Stimulated activated CD8-positive, alpha-beta memory T cell treated with anti-CD3 and anti-CD28 coated beads, Interleukin-7, amount 100 ng/mL, for 4 hours (primary cell): Measurements from ENCODE around the gene MGME1.

Experiments
- DNase-seq, 2 donors: peaks; one replicate each; pipeline ENCODE4 v3.0.0-alpha.2; 2020; ENCODE audit warnings: low read depth in 2 of 2

MGME1 gene

DNA sequence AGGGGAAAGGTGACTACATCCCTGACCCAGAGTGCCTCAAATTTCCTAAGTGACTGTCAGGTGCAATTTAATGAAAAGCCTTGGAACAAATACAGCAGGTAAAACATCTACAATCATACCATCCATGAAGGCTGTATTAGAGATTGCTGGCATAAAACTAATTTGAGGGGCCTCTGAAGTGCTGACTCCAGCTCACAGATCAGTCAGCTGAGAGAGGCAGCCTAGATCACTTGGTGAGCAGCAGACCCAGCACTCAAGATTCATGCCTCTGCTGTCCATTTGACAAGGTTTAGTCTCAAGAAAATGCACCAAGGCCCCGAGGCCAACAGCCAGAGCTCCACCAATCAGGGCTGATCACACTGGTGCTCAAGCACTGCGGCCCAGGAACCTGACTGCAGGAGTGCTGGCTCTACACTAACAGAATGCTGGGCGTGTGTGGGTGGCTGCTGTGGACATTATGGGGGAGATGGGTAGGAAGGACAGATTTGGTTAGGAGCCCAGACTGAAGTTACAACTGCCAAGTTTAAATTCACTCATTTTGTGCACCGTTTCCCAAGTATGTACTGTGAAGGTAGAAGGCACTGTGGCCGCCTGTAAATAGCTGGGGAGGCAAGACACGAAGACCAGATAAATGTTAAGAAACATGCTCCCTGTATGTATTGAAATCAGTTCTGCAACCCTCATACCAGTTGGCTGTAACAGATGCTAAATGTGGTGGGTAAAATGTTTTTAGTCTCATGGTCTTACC lies 28.4 kb upstream of the MGME1 start:
- DNase-seq: no peak

DNA sequence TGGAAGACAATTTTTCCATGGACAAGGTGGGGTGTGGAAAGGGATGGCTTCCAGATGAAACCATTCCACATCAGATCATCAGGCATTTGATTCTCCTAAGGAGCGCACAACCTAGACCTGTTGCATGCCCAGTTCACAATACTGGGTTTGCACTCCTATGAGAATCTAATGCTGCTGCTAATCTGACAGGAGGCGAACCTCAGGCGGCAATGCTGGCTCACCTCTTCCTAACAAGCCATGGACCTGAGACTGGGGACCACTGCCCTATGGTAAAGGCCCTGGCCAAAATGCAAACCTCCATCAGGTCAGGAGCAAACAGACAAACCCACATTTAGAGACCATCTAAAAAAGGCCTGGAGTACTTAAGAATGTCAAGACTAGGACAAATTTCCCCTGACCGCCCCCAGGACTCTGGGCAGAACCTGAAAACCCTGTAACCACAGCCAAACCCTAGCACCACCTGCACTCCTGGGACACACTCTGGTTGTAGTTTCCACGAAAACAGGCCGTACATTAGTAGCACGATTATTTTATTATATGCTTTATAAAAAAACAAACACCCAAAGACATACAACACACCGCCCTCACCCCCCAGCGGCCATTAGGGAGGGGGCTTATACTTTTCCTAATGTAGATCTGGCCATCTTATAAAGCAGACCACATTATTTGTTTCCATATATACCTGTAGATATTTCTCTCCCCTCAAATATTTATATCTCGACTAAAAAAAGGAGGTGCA lies 27.6 kb upstream of the MGME1 start:
- DNase-seq: no peak

DNA sequence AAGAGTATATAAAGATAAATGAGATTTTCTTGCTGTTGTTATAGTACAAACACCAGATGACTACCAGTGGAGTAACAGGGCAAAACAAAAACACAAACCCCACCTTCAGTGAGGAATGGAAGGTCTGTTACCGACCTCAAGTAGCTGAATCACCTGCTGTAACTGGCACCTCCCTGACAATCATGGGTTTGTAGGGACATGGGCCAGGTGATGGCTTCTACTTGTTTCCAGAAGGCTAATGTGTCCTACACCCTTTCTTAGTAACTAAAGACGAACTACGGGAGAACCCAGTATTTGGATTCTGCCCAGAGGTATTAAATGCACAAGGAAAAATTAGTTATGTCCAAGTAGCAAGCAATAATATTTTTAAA lies 27.0 kb upstream of the MGME1 start:
- DNase-seq: no peak

DNA sequence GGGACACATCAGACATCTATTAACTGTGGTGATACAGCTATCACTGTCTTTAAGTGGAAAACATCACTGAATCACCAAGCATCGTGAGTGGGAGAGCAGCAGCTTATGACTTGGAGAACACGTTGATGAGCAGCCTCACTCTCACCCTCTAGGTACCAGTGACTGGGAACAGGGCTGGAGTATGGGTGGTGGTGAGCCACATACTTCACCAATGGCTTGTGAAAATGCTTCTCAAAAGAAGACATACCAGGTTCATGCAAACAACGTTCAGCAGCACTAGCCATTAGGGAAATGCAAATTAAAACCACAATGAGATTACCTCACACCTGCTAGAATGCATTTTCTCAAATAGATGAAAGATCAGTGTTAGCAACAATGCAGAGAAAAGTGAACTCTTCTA lies 25.5 kb upstream of the MGME1 start:
- no peak for DNase-seq

DNA sequence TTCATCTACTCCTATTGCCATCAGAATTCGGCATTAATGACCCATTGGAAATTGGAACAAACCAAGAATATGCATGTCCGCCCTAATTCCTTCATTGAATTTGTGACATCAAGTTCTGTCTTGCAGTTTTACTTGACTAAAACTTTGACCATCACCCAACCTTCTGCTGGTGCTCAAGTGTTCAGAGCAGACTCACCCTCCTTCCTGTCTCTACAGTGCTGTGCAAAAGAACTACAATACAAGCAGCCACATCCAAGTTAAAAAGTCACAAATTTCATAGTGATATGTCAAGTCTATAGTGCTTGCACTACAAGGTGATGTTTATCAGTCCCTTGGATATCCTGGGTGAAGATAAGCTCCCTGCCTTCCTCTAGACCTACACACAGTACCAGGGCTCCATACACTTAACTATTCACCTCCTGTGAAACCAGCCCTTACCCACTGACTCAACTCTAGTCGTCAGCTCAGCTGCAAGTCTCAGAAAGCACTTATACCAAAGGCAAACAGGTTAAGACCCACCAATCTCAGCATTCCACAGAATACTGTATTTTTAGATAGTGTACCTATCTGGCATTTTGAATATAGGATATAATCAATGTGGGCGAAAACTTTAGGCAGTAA lies 23.9 kb upstream of the MGME1 start:
- DNase-seq: no peak

DNA sequence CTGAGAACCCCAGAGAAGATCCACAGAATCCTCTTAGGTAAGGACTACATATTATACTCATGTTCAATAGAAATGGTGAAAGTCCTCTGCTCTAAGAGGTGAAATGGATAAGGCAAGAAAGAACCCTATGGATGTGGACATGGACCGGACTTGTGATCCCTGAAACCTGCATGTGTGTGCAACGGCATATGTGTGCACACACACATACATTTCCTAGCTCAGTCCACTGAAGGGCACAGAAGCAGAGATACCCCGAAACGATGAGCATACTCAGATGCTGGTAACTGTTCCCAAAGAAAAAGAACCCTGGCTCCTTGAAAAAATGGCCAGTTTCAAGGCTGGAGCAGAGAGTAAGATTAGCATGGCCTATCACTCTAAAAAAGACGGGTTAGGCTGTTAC lies 22.8 kb upstream of the MGME1 start:
- no peak for DNase-seq

DNA sequence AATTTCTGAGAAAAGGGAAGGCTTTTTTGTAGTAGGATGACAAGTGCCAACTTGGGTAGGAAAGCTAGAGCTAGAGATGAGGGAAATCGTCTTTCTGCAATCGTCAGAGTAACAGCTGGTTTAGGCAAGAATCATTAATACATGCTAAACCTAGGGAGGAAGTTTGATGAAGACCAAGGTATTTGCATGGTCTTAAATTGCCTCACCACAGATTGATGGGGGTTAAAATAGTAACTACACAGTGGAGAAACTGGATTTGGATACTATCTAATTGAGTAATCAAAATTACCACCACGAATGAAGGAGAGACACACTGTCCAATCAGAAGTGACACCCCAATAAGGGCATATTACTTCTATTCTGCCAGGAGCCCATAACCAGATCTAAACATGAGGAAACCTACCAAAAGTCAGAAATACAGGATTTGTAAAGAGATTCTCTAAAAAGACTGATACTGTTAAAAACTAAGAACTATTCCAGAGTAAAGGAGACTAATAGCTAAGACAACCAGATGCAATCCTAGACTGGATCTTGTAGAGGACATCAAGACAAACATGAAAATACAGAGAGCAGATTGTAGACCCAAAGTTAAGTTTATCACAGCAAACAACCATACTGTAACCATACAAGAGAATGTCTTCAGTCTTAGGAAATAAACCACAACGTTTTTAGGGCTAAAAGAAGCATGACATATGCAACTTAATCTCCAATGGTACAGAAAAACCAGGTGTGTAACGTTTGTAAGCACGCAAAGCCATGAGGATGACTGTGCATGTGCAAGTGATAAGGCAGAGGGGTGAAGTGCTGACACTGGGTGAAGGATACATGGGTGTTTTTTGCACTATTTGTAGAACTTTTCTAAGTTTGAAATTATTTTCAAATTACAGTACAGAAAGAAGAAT lies 22.0 kb upstream of the MGME1 start:
- no peak for DNase-seq

DNA sequence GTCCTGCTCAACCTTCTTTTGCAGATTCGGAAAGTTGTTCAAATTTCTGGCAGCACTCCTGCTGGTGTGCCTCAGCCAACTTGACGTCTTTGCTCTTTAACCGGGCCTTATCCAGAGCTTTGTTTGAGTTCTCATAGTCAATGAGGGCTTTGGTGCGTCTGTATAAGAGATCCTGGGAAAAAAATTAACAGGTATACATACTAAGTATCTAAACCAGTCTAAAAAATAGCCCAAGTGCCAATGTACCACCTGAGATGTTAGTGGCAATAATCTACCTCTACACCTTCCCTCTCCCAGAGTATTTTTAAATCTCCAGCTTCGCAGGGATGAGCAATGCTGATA lies 21.4 kb upstream of the MGME1 start:
- DNase-seq: no peak

DNA sequence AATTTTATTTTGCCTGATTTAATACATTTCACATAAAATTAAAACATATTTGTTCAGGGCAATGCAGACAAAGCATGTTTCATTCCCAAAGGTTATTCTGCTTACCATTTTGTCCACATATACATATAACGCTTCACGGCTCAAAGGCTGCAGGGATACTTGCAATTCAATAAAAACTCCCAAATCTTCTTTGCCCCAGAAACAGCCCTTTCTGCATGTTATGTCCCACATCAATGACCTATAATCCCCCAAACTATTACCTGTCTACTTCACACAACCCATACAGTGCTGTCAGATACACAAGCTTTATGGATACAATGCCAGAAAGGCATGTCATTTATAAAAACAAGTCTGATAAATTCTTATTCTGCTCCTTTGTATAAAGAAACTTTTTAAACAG lies 20.4 kb upstream of the MGME1 start:
- no peak for DNase-seq

DNA sequence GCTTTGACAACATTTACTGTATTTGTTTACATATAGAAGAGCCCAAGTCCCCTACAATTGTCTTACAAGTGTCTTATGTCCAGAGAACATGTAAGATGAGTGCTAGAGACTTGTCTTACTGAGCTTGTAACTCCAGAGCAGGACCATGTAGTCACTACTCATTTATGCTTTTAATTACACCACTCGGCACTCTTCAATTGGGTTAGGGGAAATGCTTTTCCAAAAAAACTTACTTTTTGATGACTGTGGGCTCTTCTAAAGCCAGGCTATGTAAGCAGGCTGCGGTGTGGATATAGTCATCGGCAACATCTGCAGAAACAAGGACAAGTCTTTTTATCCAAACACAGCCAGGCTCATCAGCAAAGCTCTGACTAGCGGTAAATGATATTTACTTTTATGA lies 18.9 kb upstream of the MGME1 start:
- DNase-seq: no peak

DNA sequence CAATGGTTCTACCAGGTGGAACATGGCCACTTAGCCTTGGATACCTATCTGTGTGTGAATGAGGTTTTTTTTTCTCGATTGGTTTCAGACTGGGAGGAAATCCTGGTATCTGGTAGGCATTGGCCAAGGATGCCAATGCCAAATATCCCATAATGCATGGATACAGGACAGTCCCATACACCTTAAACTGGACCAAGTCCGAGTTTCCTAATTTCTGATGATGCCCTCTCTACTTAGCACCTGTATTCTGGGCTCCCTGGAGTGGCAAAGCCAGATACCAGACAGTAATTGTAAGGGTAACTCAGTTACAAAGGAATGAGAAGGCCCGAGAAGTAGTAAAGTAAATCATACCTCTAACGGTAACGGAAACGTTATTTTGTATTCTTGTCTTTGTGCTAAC lies 18.1 kb upstream of the MGME1 start:
- DNase-seq: no peak

DNA sequence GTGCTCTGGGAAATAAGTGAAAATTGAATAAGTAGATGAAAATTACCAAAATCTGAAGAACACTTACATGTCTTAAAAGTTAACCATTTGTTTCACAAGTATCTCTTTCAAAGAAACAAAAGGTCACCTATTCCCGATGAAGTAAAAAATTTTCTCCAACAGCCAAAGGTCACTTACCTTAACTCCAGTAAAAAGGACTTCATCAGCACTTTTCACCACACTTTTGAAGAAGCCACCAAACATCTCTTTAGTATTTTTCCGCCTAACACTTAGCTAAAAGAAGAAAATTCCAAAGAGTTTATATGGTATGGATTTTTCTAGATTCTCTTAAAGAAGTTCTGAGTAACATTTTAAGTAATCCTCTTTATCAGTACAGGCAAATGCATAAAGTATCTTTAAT lies 17.5 kb upstream of the MGME1 start:
- no peak for DNase-seq

DNA sequence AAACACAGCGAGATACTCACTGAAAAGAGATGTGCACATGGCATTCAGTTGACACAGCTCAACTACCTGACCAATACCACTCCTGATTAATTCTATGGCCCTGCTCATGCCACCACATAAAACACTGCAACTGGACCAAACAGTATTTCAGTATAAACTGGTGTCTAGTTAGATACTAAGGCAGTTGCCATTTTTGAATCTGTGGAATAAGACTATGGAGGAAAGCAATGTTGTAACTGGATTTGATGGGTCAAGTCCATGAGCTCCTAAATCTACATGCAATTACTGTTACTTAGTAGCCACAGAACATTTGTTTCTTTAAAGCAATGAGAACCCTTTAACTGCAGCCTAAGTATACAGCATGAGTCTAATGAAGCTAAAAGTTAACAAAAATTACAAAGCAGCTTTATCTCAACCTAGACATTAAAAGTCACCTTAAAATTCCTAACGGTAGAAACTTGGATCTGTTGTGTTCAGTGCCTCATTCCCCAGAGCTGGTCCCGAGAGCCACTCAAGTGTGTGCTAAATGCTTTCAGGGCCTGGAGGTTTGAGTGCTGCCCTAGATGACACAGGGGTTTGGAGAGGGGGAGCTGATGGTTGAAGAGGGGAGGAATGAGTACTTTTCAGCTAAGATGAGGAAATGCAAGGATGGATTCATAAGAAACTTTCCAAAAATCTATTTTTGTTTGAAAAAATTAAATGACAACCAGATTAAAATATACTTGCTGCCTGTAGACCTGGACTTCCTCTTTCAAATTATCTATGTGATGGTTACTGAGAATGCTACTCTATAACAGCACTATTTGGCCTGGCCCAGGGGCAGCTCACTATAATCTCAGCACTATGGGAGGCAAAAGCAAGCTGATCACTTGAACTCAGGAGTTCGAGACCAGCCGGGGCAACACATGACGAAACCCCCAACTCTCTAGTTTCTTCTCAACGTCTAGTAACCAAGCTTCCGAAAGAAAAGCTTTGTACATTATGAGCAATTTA lies 15.8 kb upstream of the MGME1 start:
- DNase-seq: no peak

DNA sequence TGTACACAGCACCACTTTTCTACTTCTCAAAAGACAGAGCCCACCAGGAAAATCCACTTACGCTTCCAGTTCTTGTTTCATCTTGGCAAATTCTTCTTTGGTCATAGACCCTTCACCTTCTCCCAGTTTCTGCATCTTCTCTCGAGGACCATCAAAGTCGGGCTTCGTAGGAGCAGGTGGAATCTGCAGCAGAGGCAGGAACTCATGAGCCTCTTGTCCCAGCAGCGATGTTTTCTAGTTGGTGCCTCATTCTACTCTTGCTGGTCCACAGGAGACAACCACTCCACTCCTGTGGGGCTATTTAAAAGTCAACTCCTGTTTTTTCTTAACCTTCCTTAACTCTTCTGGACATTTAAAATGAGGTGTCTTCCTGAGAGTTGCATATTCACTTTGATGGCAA lies 14.9 kb upstream of the MGME1 start:
- DNase-seq: no peak

DNA sequence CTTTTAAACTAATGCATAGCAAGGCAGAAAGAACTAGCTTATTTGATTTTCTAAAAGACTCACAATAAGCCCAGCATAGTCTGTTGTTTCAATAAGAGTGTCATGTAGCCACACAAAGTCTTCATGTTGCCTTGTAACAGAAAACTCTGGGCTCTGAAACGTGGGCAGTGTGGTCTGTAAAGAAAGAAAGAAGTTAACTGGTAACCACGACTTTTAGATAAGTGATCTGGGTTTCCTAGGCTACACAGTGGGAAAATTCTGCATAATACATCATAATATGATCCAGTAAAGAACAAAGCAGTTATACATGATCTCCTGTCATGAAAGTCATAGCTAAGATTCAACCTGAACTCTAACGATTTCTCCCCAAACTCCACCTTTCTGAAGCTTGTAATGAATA lies 13.5 kb upstream of the MGME1 start:
- DNase-seq: no peak

DNA sequence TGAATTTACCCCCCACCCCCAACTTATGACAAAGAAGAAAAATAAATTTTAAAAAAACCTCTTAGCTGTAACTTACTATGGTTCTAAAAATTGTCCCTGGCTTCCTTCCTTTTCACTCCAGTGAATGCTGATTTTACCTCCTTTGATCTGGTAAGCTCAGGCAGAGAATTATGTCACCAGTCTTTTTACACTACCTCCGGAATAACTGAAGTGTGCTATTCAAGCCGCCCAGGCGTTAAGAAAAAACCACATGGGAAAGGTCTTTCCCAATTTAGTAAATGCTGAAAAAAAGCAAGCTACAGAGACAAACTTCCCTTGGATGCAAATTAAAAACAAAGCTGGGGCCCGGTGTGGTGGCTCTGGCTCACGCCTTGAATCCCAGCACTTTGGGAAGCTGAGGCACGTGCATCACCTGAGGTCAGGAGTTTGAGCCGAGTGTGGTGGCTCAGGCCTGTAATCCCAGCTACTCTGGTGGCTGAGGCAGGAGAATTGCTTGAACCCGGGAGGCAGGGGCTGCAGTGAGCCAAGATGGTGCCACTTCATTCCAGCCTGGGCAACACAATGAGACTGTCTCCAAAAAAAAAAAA lies 12.6 kb upstream of the MGME1 start:
- no peak for DNase-seq

DNA sequence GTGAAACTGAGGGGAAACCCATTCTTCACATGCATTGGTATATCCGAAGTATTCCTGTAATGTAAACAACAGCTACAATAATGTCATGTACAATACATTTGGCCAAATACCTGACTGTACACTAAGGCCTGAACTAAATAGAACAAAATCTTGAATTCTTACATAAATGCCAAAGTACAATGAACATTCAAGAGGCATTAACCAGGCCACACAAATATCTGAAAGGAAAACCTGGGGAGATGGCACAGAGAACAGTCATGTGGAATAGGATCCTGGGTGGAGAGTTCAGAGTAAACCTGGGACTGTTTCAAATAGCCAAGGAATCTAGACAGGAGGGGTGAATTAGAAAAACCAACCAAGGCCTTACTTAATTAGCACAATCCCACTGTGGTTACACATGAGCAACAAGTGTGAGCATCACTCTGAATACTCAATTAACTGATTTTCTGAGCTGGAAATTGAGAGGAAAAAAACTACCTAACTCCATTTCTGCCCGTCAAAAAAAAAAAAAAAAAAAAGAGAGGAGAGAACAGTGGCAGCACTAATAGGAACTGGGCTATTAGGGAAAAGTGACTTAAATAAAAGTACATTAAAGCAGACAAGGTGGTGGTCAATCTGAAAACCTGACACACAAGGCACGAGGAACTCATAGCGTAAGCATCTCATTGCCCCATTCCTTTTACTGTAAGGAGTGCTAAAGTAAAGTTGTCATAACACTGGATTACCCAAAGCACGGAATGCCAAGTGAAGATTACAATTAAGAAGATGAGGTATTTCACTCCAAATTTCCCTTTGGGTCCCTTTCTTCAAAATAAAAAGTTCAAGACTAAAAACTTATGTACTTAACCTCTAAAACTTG lies 11.1 kb upstream of the MGME1 start:
- no peak for DNase-seq

DNA sequence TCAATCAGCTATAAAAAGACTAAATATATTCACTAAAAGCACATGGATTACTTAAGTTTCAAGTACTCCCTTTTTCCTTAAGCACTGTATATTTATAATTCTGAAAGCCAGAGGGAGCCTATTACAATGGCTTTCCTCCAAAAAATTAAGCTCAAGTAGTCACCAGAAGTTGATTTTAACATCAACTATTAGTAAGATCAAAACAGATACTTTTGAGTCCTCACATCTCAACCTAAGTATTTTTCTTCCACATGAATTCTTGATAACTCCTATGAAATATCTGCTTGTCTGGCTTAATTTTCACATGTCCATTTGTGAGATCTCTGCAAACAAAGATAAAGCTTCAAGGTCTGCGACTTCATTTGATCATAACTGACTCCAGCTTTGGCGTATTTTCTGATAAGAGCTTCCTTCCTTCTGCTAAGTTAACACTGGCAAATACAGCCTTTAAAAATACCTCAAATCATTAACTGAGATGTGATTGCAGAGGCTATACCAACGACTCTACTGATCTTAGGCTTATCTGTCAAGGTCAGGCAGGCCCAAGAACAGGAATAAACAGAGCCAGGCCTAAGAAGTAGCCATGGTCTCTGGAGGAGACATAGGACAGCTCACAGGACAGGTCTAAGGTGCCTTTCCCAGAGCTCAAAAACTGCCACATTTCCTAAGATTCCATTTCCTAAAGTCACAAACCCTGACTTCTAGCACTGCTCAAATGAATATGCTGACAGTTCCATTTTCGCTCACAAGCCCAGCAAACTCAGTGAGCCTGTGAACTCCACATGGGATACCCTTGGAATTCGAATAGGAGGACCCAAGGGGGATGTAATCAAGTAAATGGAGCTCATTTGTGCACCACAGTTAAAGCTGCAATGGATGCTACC lies 10.2 kb upstream of the MGME1 start:
- DNase-seq: no peak

DNA sequence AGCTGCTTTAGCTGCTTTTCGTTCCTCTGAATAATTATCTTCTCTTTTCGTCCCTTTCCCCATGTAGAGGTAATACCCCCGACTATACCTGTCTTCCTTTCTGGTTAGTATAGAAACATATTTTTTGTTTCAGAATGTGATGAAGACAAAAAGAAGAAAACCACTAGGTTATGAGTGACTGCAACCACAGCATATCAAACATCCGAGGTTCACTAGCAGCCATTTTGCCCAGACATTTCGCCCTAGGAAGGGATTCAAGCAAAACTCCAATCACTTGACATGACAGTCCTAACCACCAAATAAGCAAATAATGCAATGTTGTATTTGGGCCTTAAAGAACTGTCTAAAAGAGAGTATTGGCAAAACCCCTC lies 9.6 kb upstream of the MGME1 start:
- DNase-seq: no peak
